Keratinocyte (primary cell): ENCODE measurements around the gene CAMKMT. TPM values are rescaled to one million over a fixed set of nuclear protein-coding genes. Genes with fewer than 3 reads are reported as not detected.

Source experiments
- DNase-seq: peaks from one replicate; pipeline ENCODE4 v3.0.0-alpha.2; 2011; ENCODE audit warnings: low read depth, missing footprints, low spot score
- FAIRE-seq: peaks from 2 replicates; lab custom pipeline; 2011; peaks lifted over from hg19 to GRCh38; lab: Jason Lieb, UNC
- H2AFZ ChIP-seq: 2 replicates; pipeline ENCODE4 v1.6.0; 2012; ENCODE audit warnings: low read length, control low read depth, inconsistent platforms; ENCODE audit not compliant: control insufficient read depth
- H3K27ac ChIP-seq: 2 replicates; pipeline ENCODE4 v1.5.1; 2011; ENCODE audit warnings: low read length; ENCODE audit not compliant: control insufficient read depth, insufficient read depth
- H3K27me3 ChIP-seq: 3 replicates; pipeline ENCODE4 v1.6.0; 2011; ENCODE audit warnings: low read length; ENCODE audit not compliant: control insufficient read depth, insufficient read depth; ENCODE audit errors: extremely low read depth
- H3K36me3 ChIP-seq, 2 experiments: 2 replicates in 1 of 2; 3 replicates in 1 of 2; pipeline ENCODE4 v1.5.1; 2011; ENCODE audit warnings: low read length in 2 of 2, mild to moderate bottlenecking in 1 of 2; ENCODE audit not compliant: control insufficient read depth in 2 of 2, insufficient read depth in 2 of 2; ENCODE audit errors: extremely low read depth in 1 of 2
- H3K4me1 ChIP-seq: 3 replicates; pipeline ENCODE4 v1.5.1; 2011; ENCODE audit warnings: low read length; ENCODE audit not compliant: control insufficient read depth, insufficient read depth; ENCODE audit errors: extremely low read depth
- H3K4me2 ChIP-seq: 3 replicates; pipeline ENCODE4 v1.6.0; 2011; ENCODE audit warnings: low read depth, low read length; ENCODE audit not compliant: control insufficient read depth, insufficient read depth; ENCODE audit errors: extremely low read depth
- H3K4me3 ChIP-seq, 3 experiments: fragments of 200-600 bp in 1 of 3; sonication (generic) in 1 of 3; 2 replicates in 2 of 3; 3 replicates in 1 of 3; pipeline ENCODE4 v1.5.1; 2011 to 2016; ENCODE audit warnings: low read length in 3 of 3, mild to moderate bottlenecking in 3 of 3, control low read depth in 2 of 3, inconsistent platforms in 1 of 3, low read depth in 1 of 3, mixed read lengths in 1 of 3, mixed run types in 1 of 3, moderate library complexity in 1 of 3; ENCODE audit not compliant: control insufficient read depth in 2 of 3, insufficient read depth in 2 of 3; ENCODE audit errors: extremely low read depth in 1 of 3
- H3K79me2 ChIP-seq: 2 replicates; pipeline ENCODE4 v1.6.0; 2012; ENCODE audit warnings: low read length; ENCODE audit not compliant: control insufficient read depth, insufficient read depth
- H3K9ac ChIP-seq: 3 replicates; pipeline ENCODE4 v1.6.0; 2011; ENCODE audit warnings: low read length; ENCODE audit not compliant: control insufficient read depth, insufficient read depth; ENCODE audit errors: extremely low read depth
- H3K9me1 ChIP-seq: 3 replicates; pipeline ENCODE4 v1.6.0; 2011; ENCODE audit warnings: low read length; ENCODE audit not compliant: control insufficient read depth, insufficient read depth; ENCODE audit errors: extremely low read depth
- H3K9me3 ChIP-seq: 2 replicates; pipeline ENCODE4 v1.5.1; 2012; ENCODE audit warnings: low read depth, low read length; ENCODE audit not compliant: control insufficient read depth
- H4K20me1 ChIP-seq: 3 replicates; pipeline ENCODE4 v1.6.0; 2011; ENCODE audit warnings: low read length; ENCODE audit not compliant: control insufficient read depth, insufficient read depth; ENCODE audit errors: extremely low read depth
- EZH2 ChIP-seq: IDR thresholded peaks from one replicate; pipeline ENCODE4 v1.6.1; 2012; ENCODE audit warnings: inconsistent platforms, mild to moderate bottlenecking, low read length, moderate library complexity
- dilution Hi-C: fragments of 300-500 bp; cut with MboI; formaldehyde crosslinking; loops from one replicate; pipeline ENCODE4 v1.7.0; 2020; ENCODE audit warnings: low sequenced_read_pairs; ENCODE audit not compliant: extremely low pct_ligation_motif_present
- polyA plus RNA-seq, 5 experiments: library from polyadenylated mRNA; depleted of rRNA in 3 of 5; stranded (reverse) in 3 of 5; stranded (forward) in 1 of 5; unstranded in 1 of 5; fragments of >200 nt; gene quantifications; 1 replicate in 1 of 5; 2 replicates in 3 of 5; 3 replicates in 1 of 5; pipeline versions ENCODE4 v1.2.1 to v1.2.3, GENCODE V29; 2011 to 2012; ENCODE audit warnings: missing spikeins in 2 of 5, low read depth in 1 of 5, low replicate concordance in 1 of 5
- TF ChIP-seq, protein P1 (sequence below), 3 experiments: IDR thresholded peaks in 1 of 3; conservative IDR thresholded peaks in 1 of 3; optimal IDR thresholded peaks in 1 of 3; 2 replicates in 2 of 3; 3 replicates in 1 of 3; pipeline versions ENCODE3 to v1.5.1; 2011; ENCODE audit warnings: low read length in 3 of 3, mild to moderate bottlenecking in 3 of 3, moderate library complexity in 2 of 3, control low read depth in 1 of 3, inconsistent platforms in 1 of 3; ENCODE audit not compliant: insufficient read depth in 2 of 3; ENCODE audit errors: extremely low read depth in 1 of 3

CAMKMT gene
- polyA plus RNA-seq, 1 donor (not counting 4 experiments of a cell fraction or from before 2014, with no cell fraction given), result 9.9 TPM

DNA sequence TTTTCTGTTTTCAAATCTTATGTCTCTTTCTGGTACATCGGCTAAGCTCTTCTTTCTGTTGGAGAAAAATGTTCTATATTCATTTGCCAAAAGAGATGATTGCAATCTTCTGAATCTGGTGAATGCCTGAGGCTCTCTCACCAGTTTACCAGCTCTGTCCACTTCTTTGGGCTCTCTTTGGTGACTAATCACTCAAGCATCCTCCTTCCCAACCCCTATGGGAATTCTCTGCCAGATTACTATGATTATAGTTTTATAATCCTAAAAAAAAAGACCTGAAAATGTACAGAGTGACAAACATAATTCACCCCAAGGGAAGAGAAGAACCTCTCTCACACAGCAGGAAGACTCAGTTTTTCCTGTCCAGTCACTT is 187.3 kb downstream of the CAMKMT start:
- no peaks in the 10 kb centered on the region for H3K9me3 ChIP-seq
- peak overlapping the region; percentile 19 for H3K27ac ChIP-seq
- dilution Hi-C loops, result no loop called here
- peaks cover 2% of the 10 kb centered on the region for H3K9me1 ChIP-seq
- H3K27me3 ChIP-seq, result no peaks in the 10 kb centered on the region
- no peaks in the 10 kb centered on the region for H3K36me3 ChIP-seq
- no peaks in the 10 kb centered on the region for H4K20me1 ChIP-seq
- peak overlapping the region in 2 of 3 experiments; percentile 14 to 26 for H3K4me3 ChIP-seq
- H2AFZ ChIP-seq, result no peak overlapping the region
- peak; percentile 90 for FAIRE-seq
- no peak overlapping the region for H3K9ac ChIP-seq
- peak overlapping the region; percentile 53 for H3K4me2 ChIP-seq
- no peaks in the 10 kb centered on the region for H3K79me2 ChIP-seq
- no peak for TF ChIP-seq EZH2
- TF ChIP-seq, protein P1, sequence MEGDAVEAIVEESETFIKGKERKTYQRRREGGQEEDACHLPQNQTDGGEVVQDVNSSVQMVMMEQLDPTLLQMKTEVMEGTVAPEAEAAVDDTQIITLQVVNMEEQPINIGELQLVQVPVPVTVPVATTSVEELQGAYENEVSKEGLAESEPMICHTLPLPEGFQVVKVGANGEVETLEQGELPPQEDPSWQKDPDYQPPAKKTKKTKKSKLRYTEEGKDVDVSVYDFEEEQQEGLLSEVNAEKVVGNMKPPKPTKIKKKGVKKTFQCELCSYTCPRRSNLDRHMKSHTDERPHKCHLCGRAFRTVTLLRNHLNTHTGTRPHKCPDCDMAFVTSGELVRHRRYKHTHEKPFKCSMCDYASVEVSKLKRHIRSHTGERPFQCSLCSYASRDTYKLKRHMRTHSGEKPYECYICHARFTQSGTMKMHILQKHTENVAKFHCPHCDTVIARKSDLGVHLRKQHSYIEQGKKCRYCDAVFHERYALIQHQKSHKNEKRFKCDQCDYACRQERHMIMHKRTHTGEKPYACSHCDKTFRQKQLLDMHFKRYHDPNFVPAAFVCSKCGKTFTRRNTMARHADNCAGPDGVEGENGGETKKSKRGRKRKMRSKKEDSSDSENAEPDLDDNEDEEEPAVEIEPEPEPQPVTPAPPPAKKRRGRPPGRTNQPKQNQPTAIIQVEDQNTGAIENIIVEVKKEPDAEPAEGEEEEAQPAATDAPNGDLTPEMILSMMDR (optimal IDR thresholded peaks at IDR 0.05 in 1 of 3, IDR thresholded peaks at IDR 0.05 in 1 of 3, conservative IDR thresholded peaks at IDR 0.05 in 1 of 3; ENCODE audit: extremely low read depth in 1 of 3, insufficient read depth in 2 of 3, low read length in 3 of 3), result no peak
- no peak for DNase-seq
- H3K4me1 ChIP-seq, result peaks cover 43% of the 10 kb centered on the region

DNA sequence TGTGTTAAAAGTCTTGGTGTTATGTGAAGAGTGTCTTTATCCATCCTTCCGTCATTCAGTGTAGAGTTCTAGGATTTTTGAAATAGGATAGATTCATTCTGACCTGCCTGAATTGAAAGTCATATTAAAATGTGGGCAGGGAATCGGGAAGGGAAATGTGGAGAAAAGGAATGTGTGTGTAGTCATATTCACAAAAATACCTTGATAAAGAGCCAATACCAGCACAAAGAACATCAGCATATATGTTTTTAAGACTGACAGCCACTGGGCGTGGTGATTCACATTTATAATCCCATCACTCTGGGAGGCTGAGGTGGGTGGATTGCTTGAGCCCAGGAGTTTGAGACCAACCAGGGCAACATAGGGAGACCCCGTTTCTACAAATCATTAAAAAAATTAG is 188.1 kb downstream of the CAMKMT start:
- H4K20me1 ChIP-seq, result no peaks in the 10 kb centered on the region
- H3K27me3 ChIP-seq, result no peaks in the 10 kb centered on the region
- peak; percentile 84 for FAIRE-seq
- no peak for DNase-seq
- no peak for TF ChIP-seq EZH2
- TF ChIP-seq, protein P1 (optimal IDR thresholded peaks at IDR 0.05 in 1 of 3, IDR thresholded peaks at IDR 0.05 in 1 of 3, conservative IDR thresholded peaks at IDR 0.05 in 1 of 3; ENCODE audit: extremely low read depth in 1 of 3, insufficient read depth in 2 of 3, low read length in 3 of 3), result no peak
- no peak overlapping the region for H2AFZ ChIP-seq
- peak overlapping the region; percentile 53 for H3K4me2 ChIP-seq
- H3K27ac ChIP-seq, result peak overlapping the region; percentile 19
- H3K9ac ChIP-seq, result no peak overlapping the region
- no peaks in the 10 kb centered on the region for H3K79me2 ChIP-seq
- H3K9me1 ChIP-seq, result peaks cover 2% of the 10 kb centered on the region
- H3K4me1 ChIP-seq, result peaks cover 37% of the 10 kb centered on the region
- H3K36me3 ChIP-seq, result no peaks in the 10 kb centered on the region
- no peak overlapping the region for H3K4me3 ChIP-seq
- no peaks in the 10 kb centered on the region for H3K9me3 ChIP-seq
- dilution Hi-C loops, result no loop called here
